K562 (cell line): ENCODE data around the gene PPP1R12C. TPM values are rescaled to one million over a fixed set of nuclear protein-coding genes. Genes with fewer than 3 reads are reported as not detected.

ENCODE experiments used
- ATAC-seq: fragments of 200-7000 bp; cut with Tn5 transposase; 3 replicates; pipeline ENCODE4 v1.9.1; 2020; ENCODE audit warnings: moderate library complexity
- BruUV-seq: library from RNA; stranded (reverse); fragments of 400-500 nt; replicated peaks from 2 replicates; lab custom pipeline; 2021; lab: Mats Ljungman, UMichigan
- CTCF ChIA-PET: fragments of 300-600 bp; formaldehyde crosslinking; extraction: SDS; loops from one replicate; lab custom pipeline; 2021; ENCODE audit warnings: low intra/inter-chr PET ratio; lab: Yijun Ruan, JAX
- POLR2A ChIA-PET: fragments of 300-600, 350-650 bp; sonication (Branson Sonifier 250); formaldehyde crosslinking; extraction: SDS; loops from one replicate; lab custom pipeline; 2021; ENCODE audit warnings: antibody characterized with exemption, inconsistent platforms; lab: Yijun Ruan, JAX
- DNase-seq, 4 experiments: peaks; one replicate each; pipeline versions ENCODE4 v3.0.0 to v3.0.0-alpha.2; 2011 to 2018; ENCODE audit warnings: low spot score in 3 of 4, mixed read lengths in 3 of 4; ENCODE audit errors: extremely low read depth in 1 of 4
- FAIRE-seq: peaks from 2 replicates; lab custom pipeline; 2011; peaks lifted over from hg19 to GRCh38; lab: Jason Lieb, UNC
- H2AFZ ChIP-seq: 2 replicates; pipeline ENCODE4 v1.6.0; 2011; ENCODE audit warnings: low read depth, low read length, control low read depth, inconsistent platforms
- H3K27ac ChIP-seq: fragments of 200-600 bp; 3 replicates; pipeline ENCODE4 v1.8.0; 2011; ENCODE audit warnings: low read depth, mild to moderate bottlenecking, control low read depth, inconsistent platforms, low read length, moderate library complexity, mixed read lengths; ENCODE audit errors: extremely low read depth
- H3K27me3 ChIP-seq, 2 experiments: fragments of 300-600 bp in 1 of 2; 2 replicates in 1 of 2; 3 replicates in 1 of 2; pipeline versions ENCODE4 v1.6.0 to v1.8.0; 2011; ENCODE audit warnings: inconsistent platforms in 2 of 2, low read length in 2 of 2, mild to moderate bottlenecking in 1 of 2, mixed read lengths in 1 of 2, moderate library complexity in 1 of 2; ENCODE audit not compliant: control insufficient read depth in 2 of 2, insufficient read depth in 2 of 2
- H3K36me3 ChIP-seq: fragments of 300-600 bp; 3 replicates; pipeline ENCODE4 v1.8.0; 2011; ENCODE audit warnings: mild to moderate bottlenecking, low read length, inconsistent platforms; ENCODE audit not compliant: control insufficient read depth, insufficient read depth
- H3K4me1 ChIP-seq, 2 experiments: fragments of 200-600 bp in 1 of 2; replicated peaks in 1 of 2; 2 replicates in 1 of 2; 3 replicates in 1 of 2; pipeline versions ENCODE4 v1.5.1 to v1.8.0; 2011; ENCODE audit warnings: inconsistent platforms in 2 of 2, low read length in 2 of 2, mild to moderate bottlenecking in 1 of 2, mixed read lengths in 1 of 2, moderate library complexity in 1 of 2; ENCODE audit not compliant: control insufficient read depth in 2 of 2, insufficient read depth in 2 of 2
- H3K4me2 ChIP-seq: 2 replicates; pipeline ENCODE4 v1.6.1; 2011; ENCODE audit warnings: low read length, control low read depth, inconsistent platforms, mixed read lengths; ENCODE audit not compliant: insufficient read depth
- H3K4me3 ChIP-seq: fragments of 200-600 bp; sonication (generic), shearing (Covaris generic); 2 replicates; pipeline ENCODE4 v1.5.1; 2016; ENCODE audit warnings: control low read depth, inconsistent platforms
- H3K79me2 ChIP-seq: fragments of 200-600 bp; 3 replicates; pipeline ENCODE4 v1.8.0; 2011; ENCODE audit warnings: low read length, inconsistent platforms; ENCODE audit not compliant: control insufficient read depth, insufficient read depth
- H3K9ac ChIP-seq, 2 experiments: 2 replicates each; pipeline versions ENCODE4 v1.6.0 to v1.6.1; 2011; ENCODE audit warnings: low read depth in 2 of 2, low read length in 2 of 2, control low read depth in 1 of 2, inconsistent platforms in 1 of 2, mild to moderate bottlenecking in 1 of 2, mixed read lengths in 1 of 2; ENCODE audit not compliant: insufficient read depth in 1 of 2
- H3K9me1 ChIP-seq: one replicate; pipeline ENCODE4 v1.6.0; 2011; ENCODE audit warnings: inconsistent platforms, mild to moderate bottlenecking, low read length, moderate library complexity; ENCODE audit not compliant: control insufficient read depth, insufficient read depth
- H3K9me3 ChIP-seq: replicated peaks from 2 replicates; pipeline ENCODE4 v1.5.1; 2011; ENCODE audit warnings: low read depth, low read length, inconsistent platforms; ENCODE audit not compliant: control insufficient read depth, insufficient read depth
- H4K20me1 ChIP-seq: replicated peaks from 2 replicates; pipeline ENCODE4 v1.6.1; 2011; ENCODE audit warnings: low read length, inconsistent platforms, mixed read lengths; ENCODE audit not compliant: control insufficient read depth, insufficient read depth
- HNRNPL ChIP-seq: fragments of 200-400 bp; formaldehyde crosslinking; IDR thresholded peaks from 2 replicates; pipeline ENCODE4 v1.6.1; 2017; ENCODE audit warnings: low read depth, mild to moderate bottlenecking, low read length
- ILF3 ChIP-seq: fragments of 450-650 bp; IDR thresholded peaks from 2 replicates; pipeline ENCODE4 v1.6.1; 2018; ENCODE audit warnings: antibody characterized with exemption, mild to moderate bottlenecking, moderate library complexity, borderline replicate concordance
- IRF2 ChIP-seq: sonication (generic); formaldehyde crosslinking; IDR thresholded peaks from 2 replicates; pipeline ENCODE4 v1.8.1; 2022; ENCODE audit warnings: mild to moderate bottlenecking, missing genetic modification reagents
- JUN ChIP-seq, 2 experiments: sonication (generic) in 1 of 2; formaldehyde crosslinking in 1 of 2; IDR thresholded peaks; 2 replicates each; pipeline versions ENCODE4 v1.6.1 to v1.8.0; 2012 to 2022; ENCODE audit warnings: borderline replicate concordance in 2 of 2, mild to moderate bottlenecking in 2 of 2, improper control_type of control experiment in 1 of 2, low read depth in 1 of 2, low read length in 1 of 2, missing genetic modification reagents in 1 of 2
- KDM5B ChIP-seq: fragments of 200-600 bp; sonication (generic); IDR thresholded peaks from 2 replicates; pipeline ENCODE4 v1.6.1; 2012; ENCODE audit warnings: low read depth, mild to moderate bottlenecking, moderate library complexity, low read length, control low read depth, inconsistent platforms; ENCODE audit not compliant: insufficient replicate concordance
- MAX ChIP-seq: sonication (generic); formaldehyde crosslinking; IDR thresholded peaks from 2 replicates; pipeline ENCODE4 v1.9.0; 2022; ENCODE audit warnings: mild to moderate bottlenecking, missing genetic modification reagents
- NFIX ChIP-seq: fragments of 250-450 bp; sonication (Bioruptor Pico); IDR thresholded peaks from 2 replicates; pipeline ENCODE4 v1.4.0; 2020; ENCODE audit warnings: low read depth, mild to moderate bottlenecking, moderate library complexity
- POLR3A ChIP-seq: IDR thresholded peaks from 2 replicates; pipeline ENCODE4 v1.6.1; 2011; ENCODE audit warnings: borderline replicate concordance, mild to moderate bottlenecking, moderate library complexity; ENCODE audit not compliant: insufficient read length, insufficient read depth; ENCODE audit errors: extremely low read depth
- ZBTB33 ChIP-seq: sonication (generic); formaldehyde crosslinking; IDR thresholded peaks from 2 replicates; pipeline ENCODE4 v1.8.1; 2023; ENCODE audit warnings: mild to moderate bottlenecking, missing genetic modification reagents
- ZBTB9 ChIP-seq: fragments of 450-650 bp; formaldehyde crosslinking; IDR thresholded peaks from 2 replicates; pipeline ENCODE4 v1.4.0; 2020; ENCODE audit warnings: mild to moderate bottlenecking, moderate library complexity
- ZNF140 ChIP-seq: fragments of 250-450 bp; sonication (Bioruptor Pico); IDR thresholded peaks from 2 replicates; pipeline ENCODE4 v1.8.0; 2021; ENCODE audit warnings: moderate library complexity, mild to moderate bottlenecking, inconsistent platforms
- ZNF316 ChIP-seq: fragments of 450-650 bp; IDR thresholded peaks from 2 replicates; pipeline ENCODE4 v1.6.1; 2016
- ZNF740 ChIP-seq, 3 experiments: fragments of 200-800 bp in 1 of 3; sonication (Bioruptor generic) in 1 of 3; sonication (generic) in 1 of 3; formaldehyde crosslinking in 1 of 3; IDR thresholded peaks; 2 replicates each; pipeline versions ENCODE4 v1.6.1 to v1.8.0; 2016 to 2022; ENCODE audit warnings: mild to moderate bottlenecking in 2 of 3, missing compliant biosample characterization in 2 of 3, missing genetic modification characterization in 2 of 3, missing genetic modification reagents in 1 of 3
- ZNF780A ChIP-seq: fragments of 250-450 bp; sonication (Bioruptor Pico); IDR thresholded peaks from 2 replicates; pipeline ENCODE4 v1.5.0; 2021; ENCODE audit warnings: mild to moderate bottlenecking
- ZNF785 ChIP-seq: fragments of 250-450 bp; sonication (Bioruptor Pico); IDR thresholded peaks from 2 replicates; pipeline ENCODE4 v1.4.0; 2020; ENCODE audit warnings: mild to moderate bottlenecking
- WGBS: fragments of 100-300 bp; shearing (Covaris generic); methylation state at CpG from one replicate; pipeline ENCODE4 v1.1.6; 2016; ENCODE audit warnings: low coverage, mixed read lengths; ENCODE audit not compliant: insufficient coverage; ENCODE audit errors: missing lambda C conversion rate; 5-methylcytosine and 5-hydroxymethylcytosine counted together
- in situ Hi-C: fragments of 300-500 bp; cut with MboI; formaldehyde crosslinking; loops from 4 replicates; pipeline ENCODE4 v1.15.0; 2018; ENCODE audit warnings: inconsistent platforms, mixed read lengths
- intact Hi-C: fragments of 100-400 bp; cut with micrococcal nuclease; formaldehyde crosslinking; loops from 2 replicates; pipeline ENCODE4 v1.14.2; 2022
- polyA plus RNA-seq, 8 experiments: library from polyadenylated mRNA; depleted of rRNA in 4 of 8; stranded (reverse) in 5 of 8; unstranded in 3 of 8; fragments of >200 nt; fragmentation: Nextera tagmentation in 2 of 8; fragmentation: Illumina TruSeq in 1 of 8; extraction: Ambion mirVana in 2 of 8; extraction: Trizol in 1 of 8; gene quantifications; 2 replicates each; pipeline versions ENCODE4 v1.2.1 to v1.2.3, GENCODE V29; 2011 to 2014; ENCODE audit warnings: inconsistent platforms in 1 of 8, missing spikeins in 1 of 8
- total RNA-seq, 7 experiments: library from RNA; depleted of rRNA in 6 of 7; stranded (reverse); fragments of >200 nt in 6 of 7; fragmentation: Illumina TruSeq in 2 of 7; extraction: Trizol in 2 of 7; gene quantifications; 2 replicates each; pipeline versions ENCODE4 v1.2.1 to v1.2.3, GENCODE V29; 2011 to 2021; ENCODE audit warnings: low replicate concordance in 1 of 7

Gene PPP1R12C
- total and polyA plus RNA-seq, 9 of the 15 experiments (the other 6 are each of a cell fraction or from before 2014, with no cell fraction given) = 1.8 to 136 (median 33.7) TPM

GRCh38 chr19:55112777-55113569 lies 4.5 kb downstream of the PPP1R12C start:
- Histone ChIP-seq H3K27ac (peak overlapping the region; percentile 29; the same call in 2 of the 3 replicates), H3K27me3 (no peaks in the 10 kb centered on the region), H4K20me1 (peaks cover 33% of the 10 kb centered on the region), H3K9me1 (peaks cover 4% of the 10 kb centered on the region), H3K9ac (peak overlapping the region in 1 of 2 experiments; percentile 81; a peak in 2 of 4 replicates), H3K36me3 (peaks cover 59% of the 10 kb centered on the region; the same call in 2 of the 3 replicates), H3K4me2 (no peak overlapping the region; the same call in 1 of the 2 replicates), H3K4me3 (no peak overlapping the region), H3K4me1 (peaks cover 32 to 62% of the 10 kb centered on the region in 2 experiments), H3K9me3 (no peaks in the 10 kb centered on the region), H3K79me2 (peaks cover 67% of the 10 kb centered on the region), H2AFZ (no peak overlapping the region)
- DNase-seq = peak in 3 of 4 experiments; percentile 37 to 63 (median 54)
- intact Hi-C loops = no loop called here
- ChIA-PET CTCF (no interaction called here), POLR2A (interaction anchor here (0.6 to 0.7 kb wide), 2 partner anchors 78 to 89 kb away, joined by 3 to 4 read pairs; no protein-coding TSS in a partner anchor)
- 0 out of 3 replicates have a peak, but pooled peaks have one; percentile 2 for ATAC-seq
- in situ Hi-C loops = no loop called here
- no TSS peak for BruUV-seq
- 62% methylated on average over 21 of the region's 23 CpGs for whole genome bisulfite sequencing
- FAIRE-seq = no peak
- no peak for TF ChIP-seq ZNF780A (CRISPR knock-in tag)
- TF ChIP-seq IRF2 (CRISPR knock-in tag) = no peak
- TF ChIP-seq HNRNPL = no peak
- TF ChIP-seq NFIX (CRISPR knock-in tag) = no peak
- TF ChIP-seq ZBTB33 (CRISPR knock-in tag) = 0 out of 2 replicates have a peak, but pooled peaks have one; percentile 18
- TF ChIP-seq MAX (CRISPR knock-in tag) = peak; percentile 60
- 0 out of 2 replicates have a peak, but pooled peaks have one; percentile 31 for TF ChIP-seq ZNF740 (CRISPR knock-in tag; IDR thresholded peaks at IDR 0.05)
- TF ChIP-seq ZNF740 (tag; IDR thresholded peaks at IDR 0.05) = no peak
- no peak for TF ChIP-seq KDM5B
- TF ChIP-seq ZNF785 = no peak
- TF ChIP-seq ZNF140 (CRISPR knock-in tag) = no peak
- TF ChIP-seq ZNF316 = no peak
- TF ChIP-seq JUN (IDR thresholded peaks at IDR 0.05; ENCODE audit: borderline replicate concordance, low read depth, low read length) = no peak
- TF ChIP-seq JUN (CRISPR knock-in tag; IDR thresholded peaks at IDR 0.05; ENCODE audit: borderline replicate concordance) = no peak
- TF ChIP-seq POLR3A = no peak
- no peak for TF ChIP-seq ILF3
- TF ChIP-seq ZBTB9 (CRISPR knock-in tag) = peak; percentile 56; the same call in 1 of the 2 replicates
